ENCODE measurements around the gene ASB1.

The ASB1 gene

DNA sequence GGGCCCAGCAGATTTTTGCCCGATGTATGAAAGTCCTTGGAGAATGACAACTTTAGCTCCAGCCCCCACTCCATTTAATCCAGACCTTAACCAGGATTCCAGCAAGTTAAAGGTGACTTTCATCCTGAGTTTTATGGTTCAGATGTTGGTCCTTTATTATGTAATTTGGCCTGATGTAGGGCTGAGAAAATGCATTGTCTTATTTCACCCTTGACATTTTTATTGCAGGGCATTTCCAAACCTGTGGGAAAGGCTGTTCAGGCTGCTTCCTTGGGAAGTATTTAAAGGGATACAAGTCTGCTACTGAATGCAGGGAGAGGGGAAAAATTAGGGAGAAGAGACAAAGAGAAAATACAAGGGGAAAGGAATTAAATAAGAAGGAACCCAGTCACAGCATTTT lies 48.8 kb downstream of the ASB1 start:
- TF ChIP-seq, protein P1, sequence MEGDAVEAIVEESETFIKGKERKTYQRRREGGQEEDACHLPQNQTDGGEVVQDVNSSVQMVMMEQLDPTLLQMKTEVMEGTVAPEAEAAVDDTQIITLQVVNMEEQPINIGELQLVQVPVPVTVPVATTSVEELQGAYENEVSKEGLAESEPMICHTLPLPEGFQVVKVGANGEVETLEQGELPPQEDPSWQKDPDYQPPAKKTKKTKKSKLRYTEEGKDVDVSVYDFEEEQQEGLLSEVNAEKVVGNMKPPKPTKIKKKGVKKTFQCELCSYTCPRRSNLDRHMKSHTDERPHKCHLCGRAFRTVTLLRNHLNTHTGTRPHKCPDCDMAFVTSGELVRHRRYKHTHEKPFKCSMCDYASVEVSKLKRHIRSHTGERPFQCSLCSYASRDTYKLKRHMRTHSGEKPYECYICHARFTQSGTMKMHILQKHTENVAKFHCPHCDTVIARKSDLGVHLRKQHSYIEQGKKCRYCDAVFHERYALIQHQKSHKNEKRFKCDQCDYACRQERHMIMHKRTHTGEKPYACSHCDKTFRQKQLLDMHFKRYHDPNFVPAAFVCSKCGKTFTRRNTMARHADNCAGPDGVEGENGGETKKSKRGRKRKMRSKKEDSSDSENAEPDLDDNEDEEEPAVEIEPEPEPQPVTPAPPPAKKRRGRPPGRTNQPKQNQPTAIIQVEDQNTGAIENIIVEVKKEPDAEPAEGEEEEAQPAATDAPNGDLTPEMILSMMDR (IDR thresholded peaks at IDR 0.05) = no peak
- TF ChIP-seq ZFX (IDR thresholded peaks at IDR 0.05; ENCODE audit: borderline replicate concordance) = no peak
- H3K27ac ChIP-seq = no peak overlapping the region

DNA sequence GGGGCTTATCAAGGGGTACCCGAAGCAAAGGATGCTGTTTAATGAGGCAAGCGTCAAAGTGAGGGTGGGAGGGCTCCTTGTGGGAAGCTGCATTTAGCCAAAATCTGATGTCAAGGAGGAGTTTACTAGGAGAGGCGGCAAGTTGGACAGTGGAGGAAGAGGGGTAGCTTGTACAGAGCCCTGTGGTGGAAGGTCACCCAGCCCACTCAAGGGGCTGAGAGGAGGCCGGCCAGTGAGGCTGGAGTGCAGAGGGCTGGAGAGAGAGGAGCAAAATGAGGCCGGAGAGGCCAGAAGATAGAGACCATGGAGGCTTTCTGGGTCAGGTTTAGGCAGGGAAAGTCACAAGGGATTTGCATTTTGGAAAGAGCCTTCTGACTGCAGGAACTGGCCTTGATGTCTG lies 49.5 kb downstream of the ASB1 start:
- no peak overlapping the region for H3K27ac ChIP-seq
- TF ChIP-seq, protein P1 (IDR thresholded peaks at IDR 0.05) = no peak
- no peak for TF ChIP-seq ZFX (IDR thresholded peaks at IDR 0.05; ENCODE audit: borderline replicate concordance)

DNA sequence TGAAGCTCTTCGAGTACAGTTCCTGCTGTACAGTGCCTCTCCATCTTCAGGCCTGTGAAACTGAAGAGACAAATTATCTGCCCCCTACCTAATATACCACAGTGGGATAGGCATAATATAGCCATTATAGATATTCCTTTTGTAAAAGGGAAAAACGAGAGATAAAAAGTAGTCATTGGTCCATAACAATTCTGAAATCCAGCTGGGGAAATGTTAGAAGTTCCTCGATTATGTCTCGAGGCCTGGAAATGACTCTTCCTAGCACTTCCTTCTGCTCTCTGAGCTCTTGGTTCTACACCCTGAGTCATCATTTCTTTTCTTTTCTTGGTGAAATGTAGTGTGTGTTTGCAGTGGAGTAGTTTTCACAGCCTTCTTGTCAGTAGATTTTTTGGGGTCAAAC lies 51.5 kb downstream of the ASB1 start:
- H3K27ac ChIP-seq = no peak overlapping the region
- TF ChIP-seq, protein P1 (IDR thresholded peaks at IDR 0.05) = no peak
- no peak for TF ChIP-seq ZFX (IDR thresholded peaks at IDR 0.05; ENCODE audit: borderline replicate concordance)

DNA sequence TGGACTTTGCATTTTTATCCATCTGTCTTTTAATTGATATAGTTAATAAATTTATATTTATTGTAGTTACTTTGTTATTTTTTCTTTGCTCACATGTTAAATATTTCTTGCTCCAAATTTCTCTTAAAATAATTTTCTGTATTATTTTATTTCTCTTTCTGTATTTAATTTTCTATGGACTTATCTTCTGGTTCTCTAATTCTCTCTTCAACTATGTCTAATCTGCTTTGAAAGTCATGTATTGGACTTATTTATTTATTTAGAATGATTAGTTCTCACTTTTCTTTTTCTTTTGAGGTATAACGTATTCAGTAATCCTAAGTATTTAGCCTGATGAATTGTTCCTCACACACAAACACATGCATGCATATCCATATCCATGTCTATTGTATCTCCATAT lies 53.1 kb downstream of the ASB1 start:
- H3K27ac ChIP-seq = no peak overlapping the region
- TF ChIP-seq ZFX (IDR thresholded peaks at IDR 0.05; ENCODE audit: borderline replicate concordance) = no peak
- TF ChIP-seq, protein P1 (IDR thresholded peaks at IDR 0.05) = no peak

DNA sequence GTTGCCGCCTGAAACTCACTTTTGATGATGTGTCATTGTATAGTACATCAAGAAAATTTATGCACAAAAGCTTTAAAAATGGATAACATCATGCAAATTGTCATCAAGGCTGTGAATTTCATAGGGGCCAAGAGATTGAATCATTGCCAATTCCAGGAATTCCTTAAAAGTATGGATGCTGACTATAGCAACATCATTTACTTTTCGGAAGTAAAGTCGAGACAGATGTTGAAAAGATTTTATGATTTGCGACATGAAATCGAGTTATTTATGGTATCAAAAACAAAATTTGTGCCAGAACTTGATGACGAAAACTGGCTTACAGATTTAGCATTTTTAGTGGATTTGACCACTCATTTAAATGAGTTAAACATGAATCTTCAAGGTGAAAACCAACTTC lies 56.3 kb downstream of the ASB1 start:
- TF ChIP-seq, protein P1 (IDR thresholded peaks at IDR 0.05) = no peak
- no peak for TF ChIP-seq ZFX (IDR thresholded peaks at IDR 0.05; ENCODE audit: borderline replicate concordance)
- no peak overlapping the region for H3K27ac ChIP-seq

DNA sequence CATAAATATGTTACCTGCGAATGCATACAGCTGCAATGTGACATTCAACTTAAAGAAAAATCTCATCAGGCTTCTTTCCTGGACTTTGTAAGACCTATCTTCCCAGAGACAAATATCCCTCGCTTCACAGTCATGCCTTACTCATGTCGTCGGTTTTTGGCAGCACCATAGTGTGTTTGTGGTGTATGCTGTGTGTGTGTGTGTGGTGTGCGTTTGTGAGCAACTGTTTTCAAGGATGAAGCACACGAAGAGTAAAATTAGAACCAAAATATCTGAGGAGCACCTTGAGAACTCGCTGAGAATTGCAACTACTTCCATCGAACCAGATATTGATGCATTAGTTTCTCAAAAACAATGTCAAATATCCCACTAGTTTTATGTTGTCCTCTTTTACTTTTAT lies 56.9 kb downstream of the ASB1 start:
- TF ChIP-seq, protein P1 (IDR thresholded peaks at IDR 0.05) = no peak
- TF ChIP-seq ZFX (IDR thresholded peaks at IDR 0.05; ENCODE audit: borderline replicate concordance) = no peak
- H3K27ac ChIP-seq = no peak overlapping the region

DNA sequence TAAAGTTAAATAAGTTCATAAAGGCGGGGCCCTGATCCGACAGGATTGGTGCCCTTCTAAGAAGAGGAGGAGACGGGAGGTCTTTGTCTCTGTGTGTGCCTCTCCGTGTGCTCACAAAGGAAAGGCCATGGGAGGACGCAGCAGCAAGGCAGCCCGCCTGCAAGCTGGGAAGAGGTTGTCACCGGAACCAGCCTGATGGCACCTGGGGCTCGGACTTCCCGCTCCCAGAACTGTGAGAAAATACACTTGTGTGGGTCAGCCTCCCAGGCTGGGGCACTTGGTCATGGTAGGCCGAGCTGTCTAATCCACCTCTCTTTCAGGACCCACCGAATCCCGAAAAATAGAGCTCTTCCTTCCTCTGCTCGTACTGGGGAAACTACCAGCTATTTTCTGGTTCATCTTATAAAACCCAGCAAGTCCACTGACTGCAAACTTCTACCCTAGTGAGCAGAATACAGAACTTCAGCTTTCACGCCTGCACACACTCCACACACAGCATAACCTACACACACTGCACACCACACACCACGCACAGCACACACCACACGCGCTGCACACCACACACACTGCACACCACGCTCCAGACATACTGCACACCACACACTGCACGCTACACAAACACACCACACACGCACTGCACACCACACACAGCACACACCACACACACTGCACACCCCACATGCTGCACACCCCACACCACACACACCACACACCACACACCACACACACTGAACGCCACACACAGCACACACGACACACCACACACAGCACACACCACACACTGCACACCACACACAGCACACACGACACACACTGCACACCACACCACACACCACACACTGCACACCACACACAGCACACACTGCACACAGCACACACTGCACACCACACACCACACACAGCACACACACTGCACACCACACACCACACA lies 58.1 kb downstream of the ASB1 start:
- TF ChIP-seq ZFX (IDR thresholded peaks at IDR 0.05; ENCODE audit: borderline replicate concordance) = no peak
- TF ChIP-seq, protein P1 (IDR thresholded peaks at IDR 0.05) = no peak
- H3K27ac ChIP-seq = no peak overlapping the region
